Stimulated activated CD8-positive, alpha-beta memory T cell treated with anti-CD3 and anti-CD28 coated beads, Interleukin-15, amount 100 ng/mL, for 1 hour (primary cell): ENCODE measurements around the gene ACIN1.

Experiments
- DNase-seq: peaks from one replicate; pipeline ENCODE4 v3.0.0-alpha.2; 2020; ENCODE audit warnings: low read depth

Gene ACIN1

DNA sequence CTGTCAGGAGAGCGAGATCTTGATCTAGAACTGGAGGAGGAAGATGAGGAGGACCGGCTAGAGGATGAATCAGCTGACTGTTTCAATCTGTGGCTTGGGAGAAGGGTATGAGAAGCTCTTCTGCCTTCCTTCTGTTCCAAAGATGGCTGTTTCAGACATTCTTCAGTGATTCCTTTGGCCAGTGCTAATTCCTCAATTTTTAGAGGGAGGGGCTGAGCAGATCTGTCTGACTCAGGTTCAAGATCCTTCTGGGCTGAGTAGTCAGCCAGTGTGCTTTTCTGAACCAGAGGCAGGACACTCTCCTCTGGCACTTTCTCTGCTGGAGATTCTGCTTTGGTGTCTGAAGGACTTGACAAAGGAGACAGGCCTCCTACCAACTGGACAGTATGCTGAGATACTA lies 15.2 kb downstream of the ACIN1 start:
- no peak for DNase-seq

DNA sequence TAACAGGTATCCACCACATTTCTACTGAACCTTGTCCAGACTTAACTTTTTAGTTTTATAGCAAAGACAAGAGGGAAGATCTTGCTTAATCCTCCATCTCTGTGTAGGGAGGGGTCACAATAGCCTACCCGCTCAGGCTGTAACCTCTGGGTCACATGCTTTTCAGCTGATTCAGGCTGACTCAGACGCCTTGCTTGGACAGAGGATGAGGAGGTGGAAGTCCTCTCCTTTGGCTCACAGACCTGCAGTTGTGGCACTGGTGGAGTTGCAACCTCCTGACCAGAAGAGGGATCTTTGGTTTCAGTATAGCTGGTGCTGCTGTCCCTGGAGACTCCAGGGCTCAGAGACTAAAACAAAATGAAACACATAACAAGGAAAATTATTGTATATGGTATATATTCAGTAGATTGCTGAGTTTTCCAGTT lies 16.2 kb downstream of the ACIN1 start:
- DNase-seq: no peak

DNA sequence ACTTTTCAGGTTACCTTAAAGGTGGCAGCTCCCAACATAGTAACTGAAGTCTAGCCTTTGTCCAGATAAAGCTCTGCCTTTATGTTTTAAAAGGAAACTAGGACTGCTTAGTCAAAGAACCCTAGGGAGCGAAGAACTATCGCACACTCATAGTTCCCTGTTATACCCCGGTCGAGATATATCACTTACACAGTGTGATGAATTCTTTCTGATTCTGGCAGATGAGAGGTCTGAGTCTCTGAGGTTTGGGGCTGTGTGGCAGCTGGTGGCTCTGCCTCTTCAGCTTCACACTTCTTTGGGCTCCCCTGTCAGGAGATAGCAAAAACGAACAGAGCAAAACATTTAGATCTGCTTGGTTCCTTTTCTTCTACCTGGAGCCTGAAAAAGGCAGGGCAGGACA lies 17.0 kb downstream of the ACIN1 start:
- no peak for DNase-seq

DNA sequence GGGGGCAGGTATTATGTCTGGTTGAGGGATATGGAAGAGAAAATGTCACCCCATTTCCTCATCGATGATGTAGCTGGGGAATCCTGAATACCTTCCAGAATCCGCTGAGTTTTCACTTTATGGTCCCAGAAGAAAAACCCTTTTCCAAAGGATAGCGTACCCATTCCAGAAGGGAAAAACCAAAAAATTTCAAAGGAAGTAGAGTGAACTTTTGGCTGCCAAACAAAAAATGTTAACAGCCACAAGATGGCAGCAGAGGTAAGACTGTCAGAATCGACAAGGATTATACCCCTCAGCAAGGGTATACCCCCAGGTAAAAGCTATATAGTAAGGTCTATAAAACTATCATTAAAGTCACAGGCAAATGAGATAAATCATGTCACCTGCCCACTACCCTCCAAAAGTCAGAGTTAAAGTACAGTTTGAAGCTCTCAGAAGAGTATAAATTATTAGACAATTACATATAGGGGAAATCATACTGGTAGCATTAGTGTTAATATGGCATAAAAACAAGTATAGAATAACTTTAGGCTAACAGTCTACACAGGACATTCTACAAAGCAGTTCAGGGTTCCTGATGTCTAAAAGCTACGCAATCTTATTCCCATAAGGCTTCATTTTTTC lies 18.0 kb downstream of the ACIN1 start:
- no peak for DNase-seq

DNA sequence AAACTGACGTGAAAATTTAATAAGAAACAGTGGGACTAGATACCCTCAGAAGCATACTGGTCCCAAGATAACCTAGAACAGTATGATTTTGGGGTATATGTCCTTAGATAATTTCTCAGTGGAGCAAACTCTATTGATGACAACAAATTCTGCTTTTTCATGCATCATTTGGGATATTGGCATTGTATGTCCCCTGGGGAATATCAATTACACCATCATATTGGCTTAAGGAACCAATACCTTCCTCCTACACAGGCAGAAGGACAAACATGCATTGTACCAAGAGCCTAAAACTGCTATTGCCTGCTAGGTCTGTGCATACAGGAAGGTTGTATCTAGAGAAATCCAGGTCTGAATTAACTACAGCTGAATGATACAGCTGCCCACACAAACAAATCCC lies 20.0 kb downstream of the ACIN1 start:
- DNase-seq: no peak

DNA sequence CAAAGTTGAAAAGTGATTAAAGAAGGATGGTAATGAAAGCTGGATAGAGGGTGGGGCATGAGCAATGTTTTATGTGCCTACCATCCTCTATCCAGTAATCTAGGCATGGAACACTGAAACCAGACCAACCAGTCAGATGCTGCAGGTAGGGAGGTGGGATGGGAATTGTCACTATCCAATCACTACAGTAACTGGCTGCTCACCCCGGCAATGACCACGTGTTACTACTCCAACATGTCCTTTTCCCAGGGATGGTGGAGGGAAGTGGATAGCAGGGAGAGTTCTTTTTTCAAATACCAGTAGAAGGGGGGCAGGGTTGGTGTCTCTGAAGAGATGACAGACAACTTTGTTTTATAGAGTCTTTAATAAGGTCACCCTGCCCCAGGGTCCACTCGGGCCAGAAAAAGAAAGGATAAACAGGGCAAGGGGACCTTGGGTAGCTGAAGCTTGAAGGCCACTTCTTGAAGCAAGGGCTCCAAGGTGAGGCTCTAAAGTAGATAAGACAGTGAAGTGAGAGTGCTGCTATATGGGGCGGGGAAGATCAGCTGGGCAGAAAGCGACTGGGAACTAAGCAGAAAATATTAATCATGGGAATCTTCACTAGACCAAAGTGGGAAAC lies 22.9 kb downstream of the ACIN1 start:
- DNase-seq: no peak

DNA sequence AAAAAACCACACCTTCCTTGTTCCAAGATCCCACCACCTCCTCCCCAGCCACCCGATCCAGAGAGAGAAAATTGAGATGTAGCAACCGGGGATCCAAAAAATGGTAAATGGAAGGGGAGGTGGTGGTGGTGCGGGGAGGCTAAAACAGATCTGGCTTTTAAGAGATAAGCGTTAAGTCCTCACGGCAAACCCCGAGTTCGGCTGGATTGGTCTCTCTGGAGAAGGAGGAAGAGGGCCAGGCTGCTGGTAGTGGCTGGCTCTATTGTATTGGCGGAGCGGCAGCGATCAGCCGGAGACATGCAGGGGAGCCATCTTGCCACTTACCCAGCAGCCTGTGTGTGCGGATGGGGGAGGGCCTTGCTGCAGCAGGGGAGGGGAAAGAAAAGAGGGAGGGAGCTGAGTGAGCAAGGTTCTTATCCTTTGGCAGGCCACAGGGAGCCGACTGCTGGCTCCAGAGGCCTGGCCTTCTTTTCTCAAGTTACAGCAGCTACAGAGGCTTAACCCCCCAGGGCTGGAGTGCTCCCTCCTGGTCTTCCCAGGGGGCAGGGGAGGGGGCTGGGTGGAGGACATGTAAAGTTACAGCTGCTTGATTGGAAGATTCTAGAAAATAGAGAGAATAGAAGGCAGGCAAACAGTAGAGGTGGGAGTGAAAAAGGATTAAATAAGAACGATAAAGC lies 23.6 kb downstream of the ACIN1 start:
- peak; percentile 56 for DNase-seq

DNA sequence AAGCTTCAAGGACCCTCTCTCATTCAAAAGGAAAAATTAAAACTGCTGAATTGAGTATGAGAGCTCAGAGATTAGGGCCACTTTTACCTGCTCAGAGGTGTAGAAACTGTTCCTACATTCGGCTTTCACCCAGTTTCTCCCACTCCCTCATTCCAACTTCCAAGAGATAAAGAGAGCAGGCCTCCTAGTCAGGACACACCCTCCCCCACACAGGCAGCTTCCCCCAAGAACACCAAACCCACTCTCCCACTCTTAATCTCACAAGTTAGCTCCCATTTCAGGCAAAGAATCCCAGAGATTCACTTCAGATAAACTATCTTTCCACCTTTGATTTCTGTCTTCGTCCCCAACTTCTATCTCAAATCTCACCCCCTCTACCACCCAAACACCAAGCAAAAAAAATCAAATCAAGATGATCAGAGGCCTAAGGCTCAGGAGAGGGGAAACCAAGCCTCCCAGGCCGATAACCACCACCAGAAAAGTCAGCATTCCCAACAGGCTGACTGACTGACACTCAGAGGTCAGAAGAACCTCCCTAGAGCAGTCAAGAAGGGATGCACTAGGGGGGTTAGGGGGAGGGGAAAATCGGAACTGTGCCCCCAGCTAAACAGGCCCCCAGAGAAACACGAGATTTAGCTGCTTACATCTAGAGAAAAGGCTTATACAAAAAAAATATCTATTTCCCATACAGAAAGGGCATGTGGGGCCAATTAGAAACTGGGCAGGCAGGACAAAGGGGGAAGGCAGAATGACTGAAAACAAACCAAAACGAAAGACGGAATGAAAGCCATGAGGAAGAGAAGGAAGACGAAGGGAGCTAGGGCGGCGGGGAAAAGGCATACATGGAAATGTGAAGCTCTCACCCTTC lies 24.4 kb downstream of the ACIN1 start:
- DNase-seq: no peak

DNA sequence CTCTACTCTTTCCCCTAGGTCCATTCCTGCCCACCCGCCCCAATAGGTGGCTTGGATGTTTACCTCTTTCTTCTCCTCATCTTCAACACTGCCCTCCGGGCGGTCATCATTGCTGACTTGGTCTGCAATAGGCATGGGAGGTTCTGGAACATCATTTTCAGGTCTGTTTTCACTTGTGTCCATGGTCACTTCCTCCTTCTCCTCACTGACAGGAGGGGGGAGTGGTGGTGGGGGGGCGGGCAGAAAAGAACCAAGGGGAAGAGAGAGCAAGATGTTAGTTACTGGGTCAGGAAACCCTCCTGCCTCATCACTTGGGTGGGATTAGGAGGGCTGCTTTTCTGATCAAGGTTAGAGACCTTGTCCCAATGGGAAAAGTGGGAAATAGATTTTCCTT lies 25.5 kb downstream of the ACIN1 start:
- DNase-seq: no peak

DNA sequence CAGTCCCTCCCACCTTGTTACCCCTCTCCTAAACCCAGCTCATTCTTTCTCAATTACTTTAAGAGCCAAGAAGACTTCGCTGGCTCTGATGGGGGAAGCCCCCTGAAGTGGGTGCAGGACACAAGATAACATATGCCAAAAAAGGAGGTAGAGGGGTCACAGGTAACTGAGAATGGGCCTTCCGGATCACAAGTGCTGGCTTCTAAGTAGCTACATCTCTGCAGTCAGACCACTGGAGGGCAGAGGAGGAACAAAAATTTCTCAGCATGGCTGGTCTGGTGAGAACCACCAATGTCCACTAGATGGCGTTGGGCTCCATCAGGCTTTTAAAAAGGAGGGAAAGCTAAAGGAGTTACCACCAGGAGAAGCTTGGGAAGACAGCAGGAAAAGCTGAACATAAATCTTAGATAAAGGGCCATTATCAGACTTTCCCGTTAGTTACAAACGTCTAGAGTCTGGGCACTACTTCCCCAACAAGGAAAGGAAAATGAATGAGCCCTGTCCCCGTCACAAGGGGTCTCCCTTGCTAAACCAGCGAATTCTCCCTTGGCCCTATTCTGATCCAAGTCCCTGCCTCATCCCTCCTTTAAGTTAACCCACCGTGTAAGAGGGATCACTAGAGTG lies 26.0 kb downstream of the ACIN1 start:
- DNase-seq: peak; percentile 47

DNA sequence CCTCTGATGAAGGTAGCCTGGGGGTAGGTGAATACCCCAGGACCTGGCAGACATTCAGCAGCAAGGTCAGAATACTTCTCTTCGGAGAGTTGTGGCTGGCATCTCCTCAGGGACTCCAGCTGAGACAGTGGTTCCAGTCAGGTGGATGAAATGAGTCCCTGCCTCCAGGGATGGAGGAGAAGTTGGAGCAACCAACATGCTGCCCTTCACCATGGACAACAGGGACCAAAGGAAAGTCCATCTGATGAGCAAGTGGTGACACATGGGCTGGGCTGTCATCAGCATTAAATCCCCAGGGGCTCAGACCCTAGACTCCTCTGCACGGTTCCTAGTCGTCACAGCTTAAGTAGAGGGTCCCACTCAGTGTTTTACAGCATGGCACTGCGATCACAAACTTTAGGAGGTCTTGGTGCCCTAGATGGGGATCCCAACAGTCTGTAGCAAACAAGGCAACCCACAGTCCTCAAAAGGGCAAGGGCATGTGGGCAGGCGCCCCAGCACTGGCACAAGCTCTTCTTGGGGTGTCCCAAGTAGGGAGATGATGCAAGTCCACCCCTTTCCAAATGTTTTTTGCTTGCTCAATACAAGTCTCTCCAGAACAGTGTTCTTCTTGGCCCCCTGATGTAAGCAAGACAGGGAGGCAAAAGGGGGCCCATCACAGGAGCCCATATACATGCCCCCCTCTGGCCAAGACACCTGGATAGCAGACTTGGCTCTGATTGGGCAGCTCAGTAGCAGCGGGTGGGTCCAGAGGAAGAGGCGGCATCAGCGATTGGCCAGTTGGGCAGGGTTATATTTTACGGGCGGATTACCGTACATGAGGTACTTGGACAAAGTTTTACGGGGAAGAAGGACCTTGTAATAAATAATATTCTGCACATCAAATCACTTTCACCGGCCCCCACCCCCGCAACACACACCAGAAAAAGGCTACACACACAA lies 26.8 kb downstream of the ACIN1 start:
- DNase-seq: no peak

DNA sequence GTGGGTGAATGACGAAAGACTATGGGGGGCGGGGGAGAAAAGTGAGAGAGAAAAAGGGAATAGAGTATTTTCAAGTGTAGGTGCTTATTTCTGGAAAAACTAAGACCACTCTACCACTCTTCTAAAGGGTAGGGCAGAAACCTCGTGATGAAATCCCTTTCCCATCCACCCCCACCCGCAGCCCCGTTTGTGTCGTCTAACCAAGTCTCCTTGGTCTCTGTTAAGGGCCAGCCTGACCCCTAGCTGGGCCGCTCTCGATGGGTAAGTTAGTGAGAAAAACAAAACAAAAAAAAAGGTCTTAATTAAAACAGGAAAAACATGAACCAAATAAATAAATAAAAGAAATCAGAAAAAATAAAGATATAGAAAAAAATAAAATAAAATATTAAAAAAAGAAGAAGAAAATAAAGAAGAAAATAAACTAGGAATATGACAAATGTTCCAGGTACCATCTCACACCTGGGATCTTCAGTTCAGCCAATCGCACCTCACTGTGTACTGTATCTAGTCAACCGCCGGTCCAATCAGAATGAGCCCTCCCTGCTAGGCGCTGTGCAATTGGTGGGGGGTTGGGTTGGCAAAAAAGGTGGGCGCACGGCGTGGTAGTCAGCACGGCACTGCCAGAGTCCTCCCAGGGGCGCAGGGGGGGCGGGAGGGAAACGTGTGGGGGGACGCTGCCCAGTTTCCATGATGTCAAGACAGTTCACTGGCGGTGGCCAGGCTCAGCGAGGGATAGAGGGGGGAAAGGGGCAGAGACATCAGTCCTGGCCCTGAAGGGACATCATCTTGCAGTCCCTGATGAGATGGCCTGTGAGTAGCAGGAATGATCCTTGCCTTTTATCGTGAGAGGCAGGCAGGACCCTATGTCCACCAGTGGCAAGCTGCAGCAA lies 27.8 kb downstream of the ACIN1 start:
- no peak for DNase-seq

DNA sequence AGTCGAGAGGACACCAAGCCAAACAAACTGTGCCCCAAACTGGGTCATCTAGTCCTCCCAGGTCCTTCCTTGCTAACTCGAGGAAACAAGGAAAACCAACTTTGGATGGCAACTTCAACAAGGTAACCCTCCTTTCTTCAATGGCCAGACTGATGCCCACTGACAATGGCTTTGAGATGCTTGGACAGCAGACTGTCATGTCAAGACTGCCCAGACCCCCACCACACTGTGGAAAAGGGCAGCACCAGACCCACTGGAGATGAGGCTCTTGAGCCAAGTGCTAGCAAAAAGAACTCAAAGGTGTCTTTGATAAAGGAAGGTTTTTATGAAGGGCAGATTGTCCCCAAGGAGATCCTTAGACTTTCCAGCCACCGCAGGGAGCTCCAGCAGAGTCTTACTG lies 28.6 kb downstream of the ACIN1 start:
- no peak for DNase-seq

DNA sequence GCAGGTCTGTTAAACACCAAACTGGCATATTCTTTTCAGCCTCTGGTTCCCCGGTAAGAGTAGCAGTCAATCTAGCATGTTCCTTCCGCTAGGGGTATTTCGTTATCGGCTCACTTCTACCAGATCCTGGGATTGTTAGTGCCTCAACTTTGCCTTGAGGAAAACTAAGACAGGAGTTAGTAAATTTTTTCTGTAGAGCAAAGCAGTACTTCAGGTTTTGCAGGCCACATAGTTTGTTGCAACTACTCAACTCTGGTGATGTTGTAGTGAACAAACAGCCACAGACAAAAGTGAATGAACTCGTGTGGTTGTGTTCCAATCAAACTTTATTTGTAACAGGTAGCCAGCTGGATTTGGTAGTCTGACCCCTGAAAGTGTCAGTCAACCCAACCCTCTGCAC lies 31.3 kb downstream of the ACIN1 start:
- DNase-seq: no peak

DNA sequence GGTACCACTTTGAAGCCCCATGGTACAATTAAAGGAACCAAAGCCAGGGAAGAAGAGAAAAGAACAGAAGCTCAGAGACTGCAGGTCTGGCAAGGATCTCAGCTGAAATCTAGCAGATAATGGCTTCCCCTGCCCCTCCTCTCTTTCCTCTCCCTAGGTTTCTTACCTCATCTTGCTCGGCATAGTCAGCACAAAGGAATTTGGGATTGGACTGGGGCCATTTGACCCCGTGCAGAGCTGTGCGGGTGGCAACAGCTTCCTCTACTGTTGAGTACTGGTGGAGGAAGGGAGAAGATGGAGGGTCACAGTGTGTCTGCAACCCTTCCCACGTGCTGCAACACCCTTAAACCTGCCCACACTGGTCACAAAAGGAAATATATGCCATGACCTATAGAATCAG lies 32.9 kb downstream of the ACIN1 start:
- DNase-seq: no peak

DNA sequence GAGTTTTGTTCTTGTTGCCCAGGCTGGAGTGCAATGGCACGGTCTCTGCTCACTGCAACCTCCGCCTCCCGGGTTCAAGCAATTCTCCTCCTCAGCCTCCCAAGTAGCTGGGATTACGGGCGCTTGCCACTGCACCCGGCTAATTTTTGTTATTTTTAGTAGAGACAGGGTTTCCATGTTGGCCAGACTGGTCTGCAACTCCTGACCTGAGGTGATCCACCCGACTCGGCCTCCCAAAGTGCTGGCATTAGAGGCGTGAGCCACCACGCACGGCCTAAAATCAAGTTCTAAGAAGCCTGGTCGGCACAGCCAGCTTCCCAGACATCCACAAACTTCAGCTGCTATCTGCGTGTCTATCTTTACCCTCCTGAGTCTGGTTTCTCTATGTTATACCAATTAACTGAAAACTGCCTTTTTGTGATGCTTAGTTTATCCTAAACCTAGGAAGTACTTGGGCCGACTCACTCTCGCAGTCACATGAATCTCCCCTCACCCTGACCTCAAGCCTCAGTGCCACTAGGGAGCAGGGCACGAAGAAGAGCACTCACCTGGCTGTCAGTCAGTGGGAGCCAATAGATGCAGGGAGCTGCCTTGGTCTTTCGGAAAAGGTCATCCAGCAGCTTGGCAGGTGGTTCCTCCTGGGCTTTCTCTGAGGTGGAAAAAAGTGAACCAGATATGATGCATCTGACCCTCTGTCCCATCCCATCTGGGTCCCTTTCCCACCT lies 34.2 kb downstream of the ACIN1 start:
- no peak for DNase-seq

DNA sequence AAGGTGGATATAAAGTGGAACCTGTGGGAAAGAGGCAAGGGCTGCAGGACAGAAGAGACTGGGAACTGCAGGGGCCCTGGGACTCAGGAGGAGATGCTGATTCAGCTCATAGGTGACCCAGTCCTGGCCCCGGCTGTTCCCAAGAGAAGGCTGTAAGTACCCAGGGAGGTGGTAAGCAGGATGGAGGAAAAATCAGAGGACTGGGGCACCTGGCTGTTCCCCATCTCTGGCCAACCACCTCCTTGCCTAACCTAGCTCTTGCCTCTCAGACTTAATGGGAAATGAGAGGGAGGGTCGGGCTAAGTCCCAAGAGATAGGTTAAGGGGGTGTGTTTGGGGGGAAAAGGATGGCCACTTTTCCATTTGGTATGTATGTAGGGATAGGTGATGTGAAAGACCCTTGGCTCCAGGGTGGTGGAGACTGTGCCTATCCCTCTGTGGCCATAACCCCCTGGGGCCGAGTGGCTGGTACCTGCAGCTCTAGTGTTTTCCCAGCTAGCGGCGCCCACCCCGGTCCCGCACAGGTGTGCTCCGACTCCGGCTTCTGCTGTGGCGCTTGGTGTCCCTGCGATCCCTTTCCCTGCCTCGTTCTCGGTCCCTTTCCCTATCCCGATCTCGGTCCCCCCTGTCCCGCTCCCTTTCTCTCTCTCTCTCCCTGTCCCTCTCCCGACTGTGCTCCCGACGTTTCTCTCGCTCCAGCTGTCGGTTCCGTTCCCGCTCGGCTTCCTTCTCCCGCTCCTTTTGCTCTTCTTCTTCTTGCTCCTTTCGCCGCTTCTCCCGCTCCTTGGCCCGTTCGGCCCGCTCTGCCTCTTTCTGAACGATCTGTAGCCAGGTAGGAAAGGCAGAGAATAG lies 36.1 kb downstream of the ACIN1 start:
- DNase-seq: no peak
